ENCODE measurements around the gene LUZP2. TPM values are rescaled to one million over a fixed set of nuclear protein-coding genes. Genes with fewer than 3 reads are reported as not detected.

LUZP2 gene
- total RNA-seq, 2 donors from 2014 or later: 1.6 TPM; not detected in 1

DNA sequence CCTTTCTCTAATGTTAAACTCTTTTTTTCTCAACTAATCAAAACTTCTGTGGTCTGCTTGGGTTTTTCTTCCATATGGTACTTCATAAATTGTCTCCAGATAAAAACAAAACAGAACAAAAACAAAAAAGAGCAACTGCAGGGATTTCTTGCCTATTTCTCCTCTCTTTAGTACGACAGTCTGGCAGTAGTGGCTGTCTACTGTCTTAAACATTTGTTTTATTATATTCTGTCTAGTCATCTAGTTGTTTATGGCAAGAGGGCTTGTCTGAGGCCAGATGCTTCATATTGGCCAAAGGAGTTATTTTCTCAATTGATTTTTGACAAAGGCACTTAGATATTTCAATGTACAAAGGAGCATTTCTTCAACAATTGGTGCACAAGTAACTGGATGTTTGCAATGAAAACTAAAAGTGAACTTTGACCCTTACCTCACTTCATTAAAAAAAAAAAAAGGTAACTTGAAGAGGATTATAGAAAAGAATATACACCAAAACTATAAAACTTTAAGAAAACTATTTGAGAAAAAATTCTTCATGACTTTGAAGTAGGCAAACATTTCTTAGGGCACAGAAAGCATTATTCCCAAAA lies 404.2 kb downstream of the LUZP2 start:
- intact Hi-C loops (cut with DNase I): no loop called here
- no peak for DNase-seq
- no peaks in the 10 kb centered on the region for H3K27me3 ChIP-seq
- TF ChIP-seq, protein P1, sequence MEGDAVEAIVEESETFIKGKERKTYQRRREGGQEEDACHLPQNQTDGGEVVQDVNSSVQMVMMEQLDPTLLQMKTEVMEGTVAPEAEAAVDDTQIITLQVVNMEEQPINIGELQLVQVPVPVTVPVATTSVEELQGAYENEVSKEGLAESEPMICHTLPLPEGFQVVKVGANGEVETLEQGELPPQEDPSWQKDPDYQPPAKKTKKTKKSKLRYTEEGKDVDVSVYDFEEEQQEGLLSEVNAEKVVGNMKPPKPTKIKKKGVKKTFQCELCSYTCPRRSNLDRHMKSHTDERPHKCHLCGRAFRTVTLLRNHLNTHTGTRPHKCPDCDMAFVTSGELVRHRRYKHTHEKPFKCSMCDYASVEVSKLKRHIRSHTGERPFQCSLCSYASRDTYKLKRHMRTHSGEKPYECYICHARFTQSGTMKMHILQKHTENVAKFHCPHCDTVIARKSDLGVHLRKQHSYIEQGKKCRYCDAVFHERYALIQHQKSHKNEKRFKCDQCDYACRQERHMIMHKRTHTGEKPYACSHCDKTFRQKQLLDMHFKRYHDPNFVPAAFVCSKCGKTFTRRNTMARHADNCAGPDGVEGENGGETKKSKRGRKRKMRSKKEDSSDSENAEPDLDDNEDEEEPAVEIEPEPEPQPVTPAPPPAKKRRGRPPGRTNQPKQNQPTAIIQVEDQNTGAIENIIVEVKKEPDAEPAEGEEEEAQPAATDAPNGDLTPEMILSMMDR (IDR thresholded peaks at IDR 0.05): no peak
- TF ChIP-seq POLR2A (IDR thresholded peaks at IDR 0.05): no peak
- no peak overlapping the region for H3K27ac ChIP-seq
- no peaks in the 10 kb centered on the region for H3K9me3 ChIP-seq
- 43 to 73% methylated on average over 1 of the region's 1 CpG for WGBS, 2 donors
- no peak overlapping the region for H3K4me3 ChIP-seq
- ATAC-seq: no peak
- H3K4me1 ChIP-seq: peaks cover 9% of the 10 kb centered on the region
- H3K36me3 ChIP-seq (replicated peaks in 1 of 2; ENCODE audit: insufficient read depth in 1 of 2, low read depth in 2 of 2): no peaks in the 10 kb centered on the region

- DNase-seq (no peak), ATAC-seq (no peak)
- Histone ChIP-seq H3K36me3 (replicated peaks in 1 of 2; ENCODE audit: insufficient read depth in 1 of 2, low read depth in 2 of 2) (no peaks in the 10 kb centered on the region), H3K27ac (no peak overlapping the region), H3K27me3 (no peaks in the 10 kb centered on the region), H3K9me3 (no peaks in the 10 kb centered on the region), H3K4me3 (no peak overlapping the region), H3K4me1 (peaks cover 9% of the 10 kb centered on the region)
- intact Hi-C loops (cut with DNase I): no loop called here
- no peak for TF ChIP-seq POLR2A (IDR thresholded peaks at IDR 0.05)
- TF ChIP-seq, protein P1 (IDR thresholded peaks at IDR 0.05): no peak
- WGBS, 2 donors: 40 to 43% methylated on average over 2 of the region's 2 CpGs
These were observed 406.7 kb downstream of the LUZP2 start for GRCh38 chr11:24903555-24903954.

DNA sequence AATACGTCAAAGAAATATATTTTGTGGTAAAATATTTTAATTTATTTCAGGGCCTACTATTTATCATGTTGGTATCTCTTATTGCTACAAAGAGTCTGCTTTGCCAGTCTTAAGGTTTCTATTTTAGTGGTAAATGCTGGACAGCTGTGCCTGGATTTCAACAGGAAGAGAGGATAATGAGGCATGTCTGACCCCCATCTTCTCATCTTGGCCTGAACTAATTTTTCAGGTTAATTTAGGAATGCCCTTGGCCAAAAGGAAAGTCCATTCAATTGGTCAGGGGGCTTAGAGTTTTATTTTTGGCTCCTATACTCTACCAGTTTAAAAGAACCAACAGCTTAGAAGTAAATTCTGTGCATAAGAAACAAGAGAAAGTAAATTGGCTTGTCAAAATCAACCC lies 428.2 kb downstream of the LUZP2 start:
- intact Hi-C loops (cut with DNase I): no loop called here
- DNase-seq (no peak), ATAC-seq (no peak)
- Histone ChIP-seq H3K4me1 (no peaks in the 10 kb centered on the region), H3K27ac (no peak overlapping the region), H3K36me3 (replicated peaks in 1 of 2; ENCODE audit: insufficient read depth in 1 of 2, low read depth in 2 of 2) (no peaks in the 10 kb centered on the region), H3K9me3 (no peaks in the 10 kb centered on the region), H3K4me3 (no peak overlapping the region), H3K27me3 (no peaks in the 10 kb centered on the region)
- TF ChIP-seq, protein P1 (IDR thresholded peaks at IDR 0.05): no peak
- no peak for TF ChIP-seq POLR2A (IDR thresholded peaks at IDR 0.05)
- 64 to 80% methylated on average over 1 of the region's 1 CpG for WGBS, 2 donors

DNA sequence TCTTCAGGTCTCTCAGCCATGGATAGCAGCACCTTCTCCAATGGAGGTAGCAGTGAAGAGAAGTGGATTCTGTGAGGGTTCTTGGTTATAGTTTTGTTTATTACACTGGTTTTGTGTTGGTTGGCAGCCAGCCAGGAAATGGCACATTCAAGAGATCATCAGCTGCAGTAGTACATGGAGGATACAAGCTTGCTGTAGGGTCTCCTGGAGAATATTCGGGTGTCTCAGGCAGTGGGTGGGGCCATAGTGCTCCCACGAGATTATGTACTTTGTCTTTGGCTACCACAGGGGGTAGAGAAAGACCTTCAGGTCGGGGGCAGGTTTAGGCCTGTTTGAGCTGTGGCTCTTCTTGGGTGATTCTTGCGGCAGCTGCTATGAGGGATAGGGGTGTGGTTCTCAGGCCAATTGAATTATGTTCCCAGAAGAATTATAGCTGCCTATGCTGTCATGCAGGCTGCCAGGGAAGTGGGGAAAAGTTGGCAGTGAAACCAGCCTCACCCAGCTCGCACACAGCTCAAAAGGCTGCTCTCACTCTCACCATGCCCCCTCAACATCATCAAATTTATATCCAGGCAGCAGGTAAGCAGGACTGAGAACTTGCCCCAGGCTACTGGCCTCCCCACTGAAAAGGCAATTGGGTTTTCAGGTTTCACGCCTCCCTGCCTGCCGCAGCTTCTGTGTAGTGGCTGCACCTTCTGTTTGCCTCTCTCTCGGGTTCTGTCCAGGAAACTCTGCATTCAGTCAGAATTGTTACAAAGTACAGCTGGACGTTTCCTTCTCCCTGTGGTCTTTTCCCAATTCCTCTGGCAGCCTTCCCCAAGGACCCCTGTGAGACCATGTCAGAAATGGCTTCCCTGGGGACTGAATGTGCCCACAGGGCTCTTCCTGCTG lies 435.5 kb downstream of the LUZP2 start:
- 65 to 78% methylated on average over 9 of the region's 9 CpGs for WGBS, 2 donors
- no peak for ATAC-seq
- Histone ChIP-seq H3K27me3 (no peaks in the 10 kb centered on the region), H3K4me3 (no peak overlapping the region), H3K27ac (no peak overlapping the region), H3K9me3 (no peaks in the 10 kb centered on the region), H3K36me3 (replicated peaks in 1 of 2; ENCODE audit: insufficient read depth in 1 of 2, low read depth in 2 of 2) (no peaks in the 10 kb centered on the region), H3K4me1 (no peaks in the 10 kb centered on the region)
- TF ChIP-seq, protein P1 (IDR thresholded peaks at IDR 0.05): no peak
- TF ChIP-seq POLR2A (IDR thresholded peaks at IDR 0.05): no peak
- intact Hi-C loops (cut with DNase I): no loop called here
- peak in 1 of 4 donors; percentile 26 for DNase-seq
